H9 (cell line): ENCODE results near the gene TBC1D19. TPM values are rescaled to one million over a fixed set of nuclear protein-coding genes. Genes with fewer than 3 reads are reported as not detected.

ENCODE experiments used
- DNase-seq: peaks from one replicate; pipeline ENCODE4 v3.0.0-alpha.2; 2017
- H2AFZ ChIP-seq: one replicate; pipeline ENCODE4 v1.6.1; 2013; ENCODE audit warnings: mild to moderate bottlenecking, low read length, control low read depth, moderate library complexity
- H2AK5ac ChIP-seq: 2 replicates; pipeline ENCODE4 v1.6.1; 2013; ENCODE audit warnings: low read length, control low read depth, mixed read lengths; ENCODE audit not compliant: insufficient read length
- H2BK120ac ChIP-seq: one replicate; pipeline ENCODE4 v1.6.1; 2013; ENCODE audit warnings: low read depth, mild to moderate bottlenecking, low read length, control low read depth, inconsistent platforms; ENCODE audit not compliant: poor library complexity, severe bottlenecking
- H2BK12ac ChIP-seq: 2 replicates; pipeline ENCODE4 v1.6.1; 2013; ENCODE audit warnings: low read length, control low read depth, mixed read lengths, low read depth; ENCODE audit not compliant: insufficient read length
- H2BK15ac ChIP-seq: 2 replicates; pipeline ENCODE4 v1.6.1; 2013; ENCODE audit warnings: low read depth, low read length, control low read depth
- H2BK20ac ChIP-seq: one replicate; pipeline ENCODE4 v1.6.1; 2013; ENCODE audit warnings: low read depth, mild to moderate bottlenecking, low read length, control low read depth, inconsistent platforms; ENCODE audit not compliant: poor library complexity, severe bottlenecking
- H2BK5ac ChIP-seq: 2 replicates; pipeline ENCODE4 v1.6.1; 2013; ENCODE audit warnings: low read length, control low read depth, mixed read lengths; ENCODE audit not compliant: insufficient read length
- H3K14ac ChIP-seq: 2 replicates; pipeline ENCODE4 v1.6.1; 2013; ENCODE audit warnings: low read length, control low read depth; ENCODE audit not compliant: insufficient read depth
- H3K18ac ChIP-seq: 2 replicates; pipeline ENCODE4 v1.6.1; 2013; ENCODE audit warnings: low read depth, mild to moderate bottlenecking, mixed read lengths, low read length, control low read depth; ENCODE audit not compliant: insufficient read length
- H3K23ac ChIP-seq: 2 replicates; pipeline ENCODE4 v1.6.1; 2013; ENCODE audit warnings: low read length, control low read depth, mixed read lengths, low read depth; ENCODE audit not compliant: insufficient read length
- H3K23me2 ChIP-seq: 2 replicates; pipeline ENCODE4 v1.6.1; 2013; ENCODE audit warnings: low read depth, mild to moderate bottlenecking, mixed read lengths, low read length, control low read depth; ENCODE audit not compliant: insufficient read length, poor library complexity, severe bottlenecking
- H3K27ac ChIP-seq: 2 replicates; pipeline ENCODE4 v1.5.1; 2013; ENCODE audit warnings: low read length, control low read depth, mixed read lengths, low read depth; ENCODE audit not compliant: insufficient read length
- H3K27me3 ChIP-seq: 2 replicates; pipeline ENCODE4 v1.6.1; 2013; ENCODE audit warnings: low read length, control low read depth, inconsistent platforms; ENCODE audit not compliant: insufficient read depth
- H3K4ac ChIP-seq: 2 replicates; pipeline ENCODE4 v1.6.1; 2013; ENCODE audit warnings: low read depth, mild to moderate bottlenecking, control low read depth, inconsistent platforms, low read length, moderate library complexity
- H3K4me1 ChIP-seq: 2 replicates; pipeline ENCODE4 v1.6.1; 2013; ENCODE audit warnings: low read length, control low read depth, inconsistent platforms; ENCODE audit not compliant: insufficient read depth
- H3K4me2 ChIP-seq: 2 replicates; pipeline ENCODE4 v1.6.1; 2013; ENCODE audit warnings: low read length, control low read depth, mixed read lengths; ENCODE audit not compliant: insufficient read length, insufficient read depth
- H3K56ac ChIP-seq: 2 replicates; pipeline ENCODE4 v1.6.1; 2013; ENCODE audit warnings: low read depth, mild to moderate bottlenecking, mixed read lengths, low read length, control low read depth; ENCODE audit not compliant: insufficient read length
- H3K79me1 ChIP-seq: 2 replicates; pipeline ENCODE4 v1.6.1; 2013; ENCODE audit warnings: low read depth, mild to moderate bottlenecking, moderate library complexity, low read length, control low read depth, inconsistent platforms; ENCODE audit not compliant: insufficient read depth, poor library complexity, severe bottlenecking
- H3K79me2 ChIP-seq: 2 replicates; pipeline ENCODE4 v1.6.1; 2013; ENCODE audit warnings: low read length, control low read depth, inconsistent platforms; ENCODE audit not compliant: insufficient read depth
- H3K9ac ChIP-seq: 2 replicates; pipeline ENCODE4 v1.6.1; 2013; ENCODE audit warnings: low read length, control low read depth, mixed read lengths; ENCODE audit not compliant: insufficient read length; ENCODE audit errors: extremely low read depth
- H3K9me3 ChIP-seq: one replicate; pipeline ENCODE4 v1.6.1; 2013; ENCODE audit warnings: low read depth, low read length, inconsistent platforms; ENCODE audit not compliant: control insufficient read depth
- H3T11ph ChIP-seq: one replicate; pipeline ENCODE4 v1.6.1; 2013; ENCODE audit warnings: mild to moderate bottlenecking, low read length, control low read depth, inconsistent platforms
- H4K20me1 ChIP-seq: one replicate; pipeline ENCODE4 v1.6.1; 2013; ENCODE audit not compliant: control insufficient read depth, insufficient read length, insufficient read depth
- H4K5ac ChIP-seq: 2 replicates; pipeline ENCODE4 v1.6.1; 2013; ENCODE audit warnings: low read depth, mild to moderate bottlenecking, mixed read lengths, low read length, control low read depth; ENCODE audit not compliant: insufficient read length
- H4K8ac ChIP-seq: replicated peaks from 2 replicates; pipeline ENCODE4 v1.6.1; 2013; ENCODE audit warnings: low read length, control low read depth, mixed read lengths, low read depth; ENCODE audit not compliant: insufficient read length
- H4K91ac ChIP-seq: 2 replicates; pipeline ENCODE4 v1.6.1; 2013; ENCODE audit warnings: low read depth, mild to moderate bottlenecking, moderate library complexity, mixed read lengths, low read length, control low read depth; ENCODE audit not compliant: insufficient read length
- H3K27ac Mint-ChIP-seq, 3 experiments: 2 replicates in 2 of 3; 3 replicates in 1 of 3; pipeline ENCODE4 v1.8.0; 2020 to 2021; ENCODE audit warnings: mixed read lengths in 3 of 3, mild to moderate bottlenecking in 1 of 3, moderate library complexity in 1 of 3
- H3K27me3 Mint-ChIP-seq: 2 replicates; pipeline ENCODE4 v1.8.0; 2021; ENCODE audit warnings: low read depth, mild to moderate bottlenecking, moderate library complexity, mixed read lengths
- H3K36me3 Mint-ChIP-seq, 3 experiments: 2 replicates in 2 of 3; 3 replicates in 1 of 3; pipeline ENCODE4 v1.8.0; 2020 to 2021; ENCODE audit warnings: low read depth in 3 of 3, mixed read lengths in 3 of 3; ENCODE audit not compliant: insufficient read depth in 1 of 3
- H3K4me1 Mint-ChIP-seq, 2 experiments: 2 replicates each; pipeline ENCODE4 v1.8.0; 2020; ENCODE audit warnings: mixed read lengths in 2 of 2
- H3K4me3 Mint-ChIP-seq, 2 experiments: 2 replicates in 1 of 2; 3 replicates in 1 of 2; pipeline ENCODE4 v1.8.0; 2020 to 2021; ENCODE audit warnings: mild to moderate bottlenecking in 2 of 2, mixed read lengths in 2 of 2, moderate library complexity in 1 of 2
- H3K9me3 Mint-ChIP-seq, 2 experiments: 2 replicates in 1 of 2; 3 replicates in 1 of 2; pipeline ENCODE4 v1.8.0; 2020; ENCODE audit warnings: mild to moderate bottlenecking in 2 of 2, mixed read lengths in 2 of 2, moderate library complexity in 1 of 2
- WGBS: extraction: QIAGEN DNeasy Blood & Tissue Kit; methylation state at CpG from one replicate; pipeline ENCODE4 v1.1.7; 2013; ENCODE audit warnings: missing lambda C conversion rate, low lambda C conversion rate, mixed read lengths; ENCODE audit not compliant: insufficient read length; ENCODE audit errors: extremely low coverage; 5-methylcytosine and 5-hydroxymethylcytosine counted together
- total RNA-seq: library from RNA; stranded (reverse); gene quantifications from 2 replicates; pipeline ENCODE4 v1.2.1, GENCODE V29; 2021
- TF ChIP-seq, protein P1 (sequence below): fragments of 200-600 bp; sonication (generic); conservative IDR thresholded peaks from 3 replicates; pipeline ENCODE4 v1.8.0; 2021; ENCODE audit warnings: antibody characterized with exemption, mild to moderate bottlenecking

Gene TBC1D19
- total RNA-seq, 1 experiment from 2014 or later, result 3.2 TPM

- peaks cover 11 to 15% of the 10 kb centered on the region in 2 experiments for H3K4me1 Mint-ChIP-seq
- H3K4ac ChIP-seq, result no peak overlapping the region
- H3K27ac ChIP-seq, result peak overlapping the region; percentile 22
- H3K79me1 ChIP-seq, result no peaks in the 10 kb centered on the region
- H3K27me3 ChIP-seq, result no peaks in the 10 kb centered on the region
- no peaks in the 10 kb centered on the region for H4K20me1 ChIP-seq
- H3K23ac ChIP-seq, result no peak overlapping the region
- no CpG with 5 or more reads among the region's 11 CpGs for WGBS
- no peak overlapping the region for H4K91ac ChIP-seq
- H3K9ac ChIP-seq, result peak overlapping the region; percentile 80
- no peak overlapping the region for H4K8ac ChIP-seq
- peak overlapping the region in 1 of 3 experiments; percentile 73; a peak in 3 of 7 replicates for H3K27ac Mint-ChIP-seq
- H3T11ph ChIP-seq, result no peak overlapping the region
- no peaks in the 10 kb centered on the region for H3K9me3 ChIP-seq
- peak overlapping the region; percentile 92 for H3K4me2 ChIP-seq
- no peaks in the 10 kb centered on the region for H3K9me3 Mint-ChIP-seq
- no peaks in the 10 kb centered on the region for H3K79me2 ChIP-seq
- no peak overlapping the region for H2BK15ac ChIP-seq
- no peak overlapping the region for H2BK120ac ChIP-seq
- H3K14ac ChIP-seq, result peak overlapping the region; percentile 33; the same call in 1 of the 2 replicates
- H3K4me1 ChIP-seq, result no peaks in the 10 kb centered on the region
- peak overlapping the region; percentile 93 for H3K18ac ChIP-seq
- no peak overlapping the region for H2BK12ac ChIP-seq
- H2AFZ ChIP-seq, result peak overlapping the region; percentile 83
- DNase-seq, result no peak
- peaks cover 7% of the 10 kb centered on the region for H3K23me2 ChIP-seq
- H3K27me3 Mint-ChIP-seq, result no peaks in the 10 kb centered on the region; the same call in 1 of the 2 replicates
- H2BK5ac ChIP-seq, result peak overlapping the region; percentile 5
- H3K4me3 Mint-ChIP-seq, result peak overlapping the region; percentile 93 to 95
- TF ChIP-seq, protein P1, sequence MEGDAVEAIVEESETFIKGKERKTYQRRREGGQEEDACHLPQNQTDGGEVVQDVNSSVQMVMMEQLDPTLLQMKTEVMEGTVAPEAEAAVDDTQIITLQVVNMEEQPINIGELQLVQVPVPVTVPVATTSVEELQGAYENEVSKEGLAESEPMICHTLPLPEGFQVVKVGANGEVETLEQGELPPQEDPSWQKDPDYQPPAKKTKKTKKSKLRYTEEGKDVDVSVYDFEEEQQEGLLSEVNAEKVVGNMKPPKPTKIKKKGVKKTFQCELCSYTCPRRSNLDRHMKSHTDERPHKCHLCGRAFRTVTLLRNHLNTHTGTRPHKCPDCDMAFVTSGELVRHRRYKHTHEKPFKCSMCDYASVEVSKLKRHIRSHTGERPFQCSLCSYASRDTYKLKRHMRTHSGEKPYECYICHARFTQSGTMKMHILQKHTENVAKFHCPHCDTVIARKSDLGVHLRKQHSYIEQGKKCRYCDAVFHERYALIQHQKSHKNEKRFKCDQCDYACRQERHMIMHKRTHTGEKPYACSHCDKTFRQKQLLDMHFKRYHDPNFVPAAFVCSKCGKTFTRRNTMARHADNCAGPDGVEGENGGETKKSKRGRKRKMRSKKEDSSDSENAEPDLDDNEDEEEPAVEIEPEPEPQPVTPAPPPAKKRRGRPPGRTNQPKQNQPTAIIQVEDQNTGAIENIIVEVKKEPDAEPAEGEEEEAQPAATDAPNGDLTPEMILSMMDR, result no peak
- no peak overlapping the region for H3K56ac ChIP-seq
- H3K36me3 Mint-ChIP-seq, result no peaks in the 10 kb centered on the region
- H2BK20ac ChIP-seq, result no peak overlapping the region
- no peak overlapping the region for H2AK5ac ChIP-seq
- H4K5ac ChIP-seq, result peak overlapping the region; percentile 86
These were observed 383 bp upstream of the TBC1D19 start for GRCh38 chr4:26583538-26583864.
